ENCODE results near the gene KLHL12.
A peak's percentile ranks its signal among the peaks of the same experiment; 100 is the strongest.
"Not testable (repeated sequence)": the region's sequence is repeated elsewhere in the genome, so short reads cannot be mapped to it uniquely, and the experiment has no call there.

KLHL12 gene

DNA sequence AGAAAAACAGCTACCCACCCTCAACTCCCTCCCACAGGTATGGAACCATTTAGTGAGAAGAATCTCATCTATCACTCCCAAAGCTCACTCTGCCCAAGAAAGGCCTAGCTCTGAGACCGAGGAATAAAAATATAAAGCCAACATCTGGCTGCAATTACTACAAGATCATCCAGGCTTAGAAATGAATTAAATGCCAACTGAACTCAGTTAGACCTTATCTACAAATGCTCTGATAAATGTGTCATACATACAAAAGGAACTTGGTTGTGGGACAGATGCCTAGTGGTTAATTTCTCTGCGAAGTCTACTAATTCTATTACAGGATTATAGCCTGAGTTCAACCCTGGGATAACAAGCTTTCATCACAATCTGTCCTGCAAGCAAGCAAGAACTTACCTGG lies 24.4 kb upstream of the KLHL12 start:
- DNase-seq (ENCODE audit: low read depth) = no peak

DNA sequence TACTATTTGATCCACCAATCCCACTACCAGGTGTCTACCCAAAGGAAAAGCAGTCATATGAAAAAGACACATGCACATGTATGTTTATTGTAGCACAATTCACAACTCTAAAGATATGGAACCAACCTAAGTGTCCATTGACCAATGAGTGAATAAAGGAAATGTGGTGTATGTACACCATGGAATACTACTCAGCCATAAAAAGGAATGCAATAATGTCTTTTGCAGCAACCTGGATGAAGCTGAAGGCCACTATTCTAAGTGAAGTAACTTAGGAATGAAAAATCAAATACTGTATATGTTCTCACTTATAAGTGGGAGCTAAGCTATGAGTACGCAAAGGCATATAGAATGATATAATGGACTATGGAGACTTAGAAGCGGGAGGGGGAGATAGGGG lies 18.4 kb upstream of the KLHL12 start:
- no peak for DNase-seq (ENCODE audit: low read depth)

DNA sequence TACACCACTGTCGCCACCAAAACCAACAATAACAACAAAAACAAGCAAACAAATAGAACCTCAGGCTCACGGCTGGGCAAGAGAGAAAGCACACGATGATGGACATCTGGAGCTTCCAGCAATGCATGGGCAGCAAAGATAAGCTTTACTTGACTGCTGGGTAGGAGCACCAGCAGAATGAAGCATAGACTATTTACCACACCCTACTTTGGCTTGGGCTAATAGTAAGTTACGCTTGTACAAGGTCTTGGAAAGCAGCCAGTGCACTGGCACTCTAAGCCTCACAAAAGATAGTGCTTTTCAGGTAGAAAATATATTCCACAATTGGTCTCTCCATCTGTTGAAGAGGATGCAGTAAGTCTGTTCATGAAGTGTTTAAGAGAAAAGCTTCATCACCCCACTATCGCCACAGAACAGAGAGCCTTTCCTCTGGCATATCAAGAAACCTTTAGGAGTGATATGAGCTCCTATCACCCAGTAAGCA lies 17.4 kb upstream of the KLHL12 start:
- DNase-seq (ENCODE audit: low read depth) = no peak

DNA sequence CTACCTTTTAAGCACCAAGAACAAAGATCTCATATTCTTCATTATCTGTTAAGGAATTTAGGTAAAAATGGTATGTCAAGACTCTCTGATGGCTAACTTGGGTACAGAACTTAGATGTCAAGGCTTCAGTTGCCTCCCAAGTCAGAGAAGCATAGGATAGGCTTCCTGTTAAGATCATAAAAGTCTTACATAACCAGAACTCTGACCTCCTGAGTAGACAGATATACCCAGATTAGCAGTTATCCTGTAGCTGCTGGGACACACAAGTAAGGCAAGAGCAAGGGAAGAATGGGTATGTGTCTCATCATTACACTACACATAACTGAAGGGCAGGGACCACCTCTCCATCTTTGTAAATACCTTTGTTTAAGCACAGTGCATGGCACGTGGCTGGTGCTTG lies 15.4 kb upstream of the KLHL12 start:
- DNase-seq (ENCODE audit: low read depth) = no peak

DNA sequence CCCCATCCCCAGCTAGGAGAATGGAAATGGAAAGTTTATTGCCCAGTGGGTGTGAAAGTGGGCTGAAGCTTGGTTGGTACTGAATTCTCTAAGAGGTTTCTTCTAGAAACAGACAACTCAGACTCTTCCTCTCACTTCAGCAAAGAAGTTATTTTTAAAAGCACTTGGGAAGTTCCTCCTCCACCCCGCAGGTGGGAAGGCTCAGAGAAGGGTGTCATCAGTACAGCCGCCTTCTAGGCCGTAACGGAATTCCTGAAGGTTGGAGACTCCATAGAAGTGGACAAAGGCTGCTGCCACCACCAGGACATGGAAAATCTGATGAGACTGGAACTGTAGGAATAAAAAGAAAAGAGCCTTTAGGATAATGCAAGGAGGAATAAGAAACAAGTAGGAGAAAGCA lies 14.3 kb upstream of the KLHL12 start:
- no peak for DNase-seq (ENCODE audit: low read depth)

DNA sequence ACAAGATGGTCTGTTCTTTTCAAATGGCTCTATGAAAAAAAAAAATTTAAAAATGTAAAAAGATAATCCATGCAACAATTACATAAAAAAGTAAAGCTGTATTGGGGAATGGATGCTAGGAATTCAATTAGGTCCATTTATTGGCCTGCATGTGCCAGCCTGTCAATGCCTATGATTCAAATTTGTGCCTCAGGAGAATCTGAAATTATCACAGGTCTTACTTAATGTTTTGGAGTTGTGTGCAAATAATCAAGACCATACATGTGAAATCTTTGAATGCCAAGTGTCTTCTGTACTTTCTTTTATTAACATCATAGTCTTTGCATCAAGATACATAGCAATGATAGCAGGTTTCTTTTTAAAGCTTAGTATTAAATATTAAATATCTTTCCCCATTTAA lies 13.5 kb upstream of the KLHL12 start:
- DNase-seq (ENCODE audit: low read depth) = no peak

DNA sequence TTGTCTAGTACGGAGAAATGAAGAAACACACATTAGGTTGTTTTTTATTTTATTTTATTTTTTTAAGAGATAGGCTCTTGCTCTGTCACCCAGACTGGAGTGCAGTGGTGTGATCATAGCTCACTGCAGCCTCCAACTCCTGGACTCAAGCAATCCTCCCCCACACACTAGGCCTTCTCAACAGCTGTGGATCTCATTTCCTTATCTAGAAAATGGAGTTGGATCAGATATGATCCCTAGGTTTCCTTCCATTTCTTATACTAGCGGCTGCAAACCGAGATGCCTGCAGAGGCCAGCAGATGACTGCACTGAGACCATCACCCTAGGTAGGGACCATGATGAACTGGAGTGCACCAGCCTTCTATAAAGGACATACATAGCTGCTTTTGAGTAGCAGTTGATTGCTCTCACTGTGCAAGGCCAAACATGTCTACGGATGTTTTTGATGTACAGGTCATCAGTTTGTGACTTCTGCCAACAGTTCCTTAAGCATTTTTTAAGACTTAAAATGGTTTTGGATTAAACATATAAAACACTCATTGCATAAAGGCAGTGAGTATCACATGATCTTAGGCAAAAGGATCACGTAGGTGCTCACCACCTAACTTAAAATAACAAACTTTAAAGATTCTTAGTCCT lies 11.4 kb upstream of the KLHL12 start:
- no peak for DNase-seq (ENCODE audit: low read depth)

DNA sequence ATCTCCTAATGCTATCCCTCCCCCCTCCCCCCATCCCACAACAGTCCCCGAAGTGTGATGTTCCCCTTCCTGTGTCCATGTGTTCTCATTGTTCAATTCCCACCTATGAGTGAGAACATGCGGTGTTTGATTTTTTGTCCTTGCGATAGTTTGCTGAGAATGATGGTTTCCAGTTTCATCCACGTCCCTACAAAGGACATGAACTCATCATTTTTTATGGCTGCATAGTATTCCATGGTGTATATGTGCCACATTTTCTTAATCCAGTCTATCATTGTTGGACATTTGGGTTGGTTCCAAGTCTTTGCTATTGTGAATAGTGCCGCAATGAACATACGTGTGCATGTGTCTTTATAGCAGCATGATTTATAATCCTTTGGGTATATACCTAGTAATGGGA lies 9.4 kb upstream of the KLHL12 start:
- DNase-seq (ENCODE audit: low read depth) = not testable (repeated sequence)

DNA sequence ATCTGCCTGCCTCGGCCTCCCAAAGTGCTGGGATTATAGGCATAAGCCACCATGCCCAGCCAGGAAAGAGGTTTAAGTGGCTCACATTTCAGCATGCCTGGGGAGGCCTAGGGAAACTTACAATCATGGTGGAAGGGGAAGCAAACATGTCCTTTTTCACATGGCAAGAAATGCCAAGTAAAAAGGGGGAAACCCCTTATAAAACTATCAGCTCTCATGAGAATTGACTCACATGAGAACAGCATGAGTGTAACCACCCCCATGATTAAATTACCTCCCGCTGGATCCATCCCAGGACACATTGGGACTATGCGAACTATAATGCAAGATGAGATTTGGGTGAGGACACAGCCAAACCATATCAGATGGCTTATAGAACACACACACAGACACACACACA lies 8.8 kb upstream of the KLHL12 start:
- no peak for DNase-seq (ENCODE audit: low read depth)

DNA sequence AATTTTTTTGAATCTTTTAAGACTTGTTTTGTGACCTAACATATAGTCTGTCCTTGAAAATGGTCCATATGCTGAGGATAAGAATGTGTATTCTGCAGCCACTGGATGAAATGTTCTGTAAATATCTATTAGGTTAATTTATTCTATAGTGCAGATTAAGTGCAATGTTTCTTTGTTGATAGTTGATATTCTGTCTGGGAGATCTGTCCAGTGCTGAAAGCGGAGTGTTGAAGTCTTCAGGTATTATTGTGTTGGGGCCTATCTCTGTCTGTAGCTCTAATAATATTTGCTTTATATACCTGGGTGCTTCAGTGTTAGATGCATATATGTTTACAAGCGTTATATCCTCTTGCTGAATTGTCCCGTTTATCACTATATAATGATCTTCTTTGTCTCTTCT lies 7.7 kb upstream of the KLHL12 start:
- no peak for DNase-seq (ENCODE audit: low read depth)

DNA sequence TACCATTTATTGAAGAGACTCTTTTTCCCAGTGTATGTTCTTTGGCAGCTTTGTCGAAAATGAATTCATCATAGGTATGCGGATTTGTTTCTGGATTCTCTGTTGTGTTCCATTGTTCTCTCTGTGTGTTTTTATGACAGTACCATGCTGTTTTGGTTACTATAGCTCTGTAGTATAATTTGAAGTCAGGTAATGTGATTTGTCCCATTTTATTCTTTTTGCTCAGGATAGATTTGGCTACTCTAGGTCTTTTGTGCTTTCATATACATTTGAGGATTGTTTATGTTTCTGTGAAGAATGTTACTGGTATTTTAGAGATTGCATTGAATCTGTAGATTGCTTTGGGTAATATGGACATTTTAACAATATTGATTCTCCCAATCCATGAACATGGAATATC lies 5.4 kb upstream of the KLHL12 start:
- no peak for DNase-seq (ENCODE audit: low read depth)

DNA sequence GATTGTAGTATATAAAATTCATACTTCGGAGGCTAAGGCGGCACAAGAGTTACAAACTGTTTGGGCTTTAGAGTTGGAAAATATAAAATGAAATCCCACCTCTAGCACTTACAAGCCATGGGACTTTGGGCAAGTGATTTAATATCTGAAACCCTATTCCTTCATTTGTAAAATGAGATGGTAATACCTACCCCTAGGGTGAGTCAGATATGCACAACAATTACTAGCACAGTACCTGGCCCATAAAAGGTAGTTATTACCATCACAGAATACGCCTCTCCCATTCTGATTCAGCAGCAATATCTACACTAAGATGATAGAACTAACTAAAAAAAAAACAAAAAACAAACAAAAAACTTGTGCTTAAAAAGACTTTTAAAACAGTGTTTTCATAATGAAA lies 3.5 kb downstream of the KLHL12 start:
- DNase-seq (ENCODE audit: low read depth) = no peak

DNA sequence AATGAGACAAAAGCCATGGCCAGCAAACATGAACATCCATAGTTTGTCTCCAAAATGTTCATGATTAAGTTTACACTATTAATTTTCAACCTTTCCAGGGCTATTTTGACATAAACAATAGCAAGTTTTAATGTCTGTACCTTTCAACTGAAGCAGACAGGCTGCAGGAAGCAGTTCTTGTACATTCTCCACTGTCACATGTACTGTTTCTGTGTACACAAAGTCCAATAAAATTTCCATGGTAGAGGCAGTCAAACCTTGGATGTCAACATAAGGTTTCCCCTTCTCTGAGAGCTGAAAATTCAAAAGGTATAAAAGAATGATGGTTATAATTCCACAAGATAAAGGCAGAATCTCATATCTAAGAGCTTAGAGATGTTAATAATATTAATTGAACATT lies 7.4 kb downstream of the KLHL12 start:
- no peak for DNase-seq (ENCODE audit: low read depth)

DNA sequence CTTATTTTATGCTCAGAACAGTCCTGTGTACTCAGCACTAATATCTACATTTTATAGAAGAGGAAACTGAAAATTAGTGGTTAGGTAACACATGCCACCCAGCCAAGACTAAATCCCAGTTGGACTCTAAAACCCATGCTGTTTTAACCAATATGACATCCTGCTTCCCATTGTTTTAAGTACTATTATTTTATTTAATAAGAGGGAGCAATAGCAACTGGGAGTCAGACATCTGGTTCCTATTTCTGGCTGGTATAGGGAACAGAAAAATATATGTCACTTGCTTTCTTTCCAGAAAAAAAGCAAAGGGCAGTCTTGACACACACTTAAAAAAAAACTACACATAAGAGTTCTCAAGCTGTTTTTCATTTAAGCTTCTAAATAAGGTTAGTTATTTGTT lies 11.9 kb downstream of the KLHL12 start:
- no peak for DNase-seq (ENCODE audit: low read depth)

DNA sequence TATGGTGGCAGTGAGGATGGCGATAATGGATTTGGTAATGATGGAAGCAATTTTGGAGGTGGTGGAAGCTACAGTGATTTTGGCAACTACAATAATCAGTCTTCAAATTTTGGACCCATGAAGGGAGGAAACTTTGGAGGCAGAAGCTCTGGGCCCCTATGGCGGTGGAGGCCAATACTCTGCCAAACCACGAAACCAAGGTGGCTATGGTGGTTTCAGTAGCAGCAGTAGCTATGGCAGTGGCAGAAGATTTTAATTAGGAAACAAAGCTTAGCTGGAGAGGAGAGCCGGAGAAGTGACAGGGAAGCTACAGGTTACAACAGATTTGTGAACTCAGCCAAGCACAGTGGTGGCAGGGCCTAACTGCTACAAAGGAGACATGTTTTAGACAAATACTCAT lies 14.6 kb downstream of the KLHL12 start:
- DNase-seq (ENCODE audit: low read depth) = not testable (repeated sequence)

DNA sequence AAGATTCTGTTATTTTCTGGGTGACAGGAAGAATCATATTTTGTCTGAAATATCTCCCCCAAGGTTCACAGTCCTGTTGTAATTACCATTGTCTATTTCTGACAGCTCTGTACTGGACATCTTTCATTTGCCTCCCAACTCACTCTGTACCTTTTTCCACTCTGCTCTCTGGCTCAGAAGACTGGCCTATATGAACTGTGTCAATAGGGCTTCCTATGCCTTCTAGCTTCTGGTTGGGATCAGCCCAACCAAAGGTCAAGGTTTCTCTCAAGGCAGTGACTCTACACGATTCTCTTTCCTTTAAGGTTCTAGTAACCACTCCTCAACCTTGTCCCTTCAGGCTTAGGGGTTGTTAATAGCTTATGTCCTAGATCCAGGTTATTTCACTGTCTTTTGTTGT lies 17.5 kb downstream of the KLHL12 start:
- no peak for DNase-seq (ENCODE audit: low read depth)

DNA sequence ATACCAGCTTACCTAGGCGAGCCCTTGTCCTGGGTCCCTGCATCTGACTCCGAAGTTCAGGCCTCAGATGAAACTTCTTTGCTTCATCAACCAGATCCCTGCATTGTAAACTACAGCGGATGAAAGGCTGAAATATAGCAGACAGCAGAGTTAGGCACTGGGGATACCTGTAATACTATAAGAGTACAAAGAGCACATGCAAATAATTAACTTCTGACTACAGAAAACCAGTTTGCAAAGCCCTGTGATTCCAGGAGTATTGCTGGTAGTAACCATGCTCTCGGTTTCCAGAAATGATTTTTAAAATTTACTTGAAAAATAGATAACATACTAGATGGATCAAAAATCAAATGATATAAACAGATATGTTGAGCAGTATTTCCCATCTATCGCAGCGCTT lies 18.0 kb downstream of the KLHL12 start:
- DNase-seq (ENCODE audit: low read depth) = no peak

DNA sequence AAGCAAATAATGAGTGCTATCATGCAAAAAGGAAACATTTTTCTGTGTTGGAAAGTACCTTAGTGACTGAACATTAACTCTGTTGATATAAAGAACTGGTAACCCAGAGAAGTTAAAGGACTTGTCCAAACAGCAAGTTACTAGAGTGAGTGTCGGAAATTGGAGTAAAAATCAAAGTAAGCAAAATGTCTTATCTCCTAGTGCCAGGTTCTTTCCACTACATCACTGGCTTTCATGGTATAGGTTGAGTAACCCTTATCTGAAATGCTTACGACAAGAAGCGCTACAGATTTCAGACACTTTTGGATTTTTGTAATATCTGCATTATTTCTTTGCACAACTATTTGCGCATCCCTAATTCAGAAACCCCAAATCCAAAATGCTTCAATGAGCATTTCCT lies 21.7 kb downstream of the KLHL12 start:
- no peak for DNase-seq (ENCODE audit: low read depth)

DNA sequence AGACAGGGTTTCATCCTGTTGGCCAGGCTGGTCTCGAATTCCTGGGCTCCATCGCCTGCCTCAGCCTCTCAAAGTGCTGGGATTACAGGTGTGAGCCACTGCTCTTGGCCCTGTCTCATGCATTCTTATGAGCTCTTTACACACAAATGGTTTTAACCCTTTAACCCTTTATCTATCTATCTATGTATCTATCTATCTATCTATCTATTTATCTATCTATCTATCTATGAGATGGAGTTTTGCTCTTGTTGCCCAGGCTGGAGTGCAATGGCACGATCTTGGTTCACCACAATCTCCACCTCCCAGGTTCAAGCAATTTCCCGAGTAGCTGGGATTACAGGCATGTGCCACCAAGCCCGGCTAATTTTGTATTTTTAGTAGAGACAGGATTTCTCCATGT lies 23.2 kb downstream of the KLHL12 start:
- not testable (repeated sequence) for DNase-seq (ENCODE audit: low read depth)

DNA sequence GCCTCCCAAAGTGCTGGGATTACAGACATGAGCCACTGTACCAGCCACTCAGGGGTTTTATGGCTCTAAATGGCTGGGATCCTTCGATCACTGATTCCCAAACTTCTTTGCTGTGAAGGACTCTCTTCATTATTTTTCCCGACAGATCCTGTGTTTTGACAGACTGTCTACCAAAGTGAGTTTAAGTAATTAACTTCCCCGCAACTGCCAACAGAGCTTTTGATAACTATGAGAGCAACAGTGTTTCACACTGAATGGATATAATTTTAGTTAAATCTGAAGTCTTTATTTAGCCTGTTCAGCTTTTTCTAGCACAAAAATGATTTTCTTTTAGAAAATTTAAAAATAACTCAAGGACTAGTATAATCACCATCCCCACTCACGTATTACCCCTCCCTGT lies 25.5 kb downstream of the KLHL12 start:
- DNase-seq (ENCODE audit: low read depth) = no peak

DNA sequence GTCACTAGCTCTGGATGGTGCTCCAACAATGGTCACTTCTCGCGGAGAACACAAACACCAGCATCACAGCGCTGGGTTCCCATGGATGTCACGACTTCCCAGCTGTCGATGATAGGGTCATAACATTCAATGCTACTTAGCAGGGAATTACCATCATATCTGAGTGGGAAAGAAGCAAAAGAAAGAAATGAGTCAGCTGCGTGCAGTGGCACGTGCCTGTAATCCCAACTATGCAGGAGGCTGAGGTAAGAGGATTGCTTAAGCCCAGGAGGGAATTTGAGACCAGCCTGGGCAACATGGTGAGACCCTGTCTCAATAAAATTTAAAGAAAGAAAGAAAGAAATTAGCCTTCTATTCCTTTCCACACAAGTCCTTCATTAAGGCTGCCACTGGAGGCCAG lies 34.5 kb downstream of the KLHL12 start:
- DNase-seq (ENCODE audit: low read depth) = no peak

DNA sequence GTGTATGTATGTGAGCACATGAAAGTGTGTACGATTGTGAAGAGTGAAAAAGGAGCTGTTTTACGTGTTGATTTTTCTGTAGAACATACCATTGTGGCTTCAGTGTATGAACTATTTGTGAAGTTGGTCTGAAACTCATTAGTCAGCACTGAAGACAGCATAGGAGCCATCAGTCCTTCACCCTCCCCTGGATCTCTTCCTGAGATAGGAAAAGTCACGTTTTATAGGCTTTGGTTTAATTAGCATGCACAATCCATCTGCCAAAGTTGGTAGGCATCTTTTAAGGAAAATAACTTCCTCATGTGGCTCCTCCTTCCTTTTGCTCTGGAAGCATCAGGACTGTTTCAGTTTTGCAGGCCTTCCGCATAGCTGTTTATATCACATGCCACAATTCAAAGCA lies 36.6 kb downstream of the KLHL12 start:
- no peak for DNase-seq (ENCODE audit: low read depth)

DNA sequence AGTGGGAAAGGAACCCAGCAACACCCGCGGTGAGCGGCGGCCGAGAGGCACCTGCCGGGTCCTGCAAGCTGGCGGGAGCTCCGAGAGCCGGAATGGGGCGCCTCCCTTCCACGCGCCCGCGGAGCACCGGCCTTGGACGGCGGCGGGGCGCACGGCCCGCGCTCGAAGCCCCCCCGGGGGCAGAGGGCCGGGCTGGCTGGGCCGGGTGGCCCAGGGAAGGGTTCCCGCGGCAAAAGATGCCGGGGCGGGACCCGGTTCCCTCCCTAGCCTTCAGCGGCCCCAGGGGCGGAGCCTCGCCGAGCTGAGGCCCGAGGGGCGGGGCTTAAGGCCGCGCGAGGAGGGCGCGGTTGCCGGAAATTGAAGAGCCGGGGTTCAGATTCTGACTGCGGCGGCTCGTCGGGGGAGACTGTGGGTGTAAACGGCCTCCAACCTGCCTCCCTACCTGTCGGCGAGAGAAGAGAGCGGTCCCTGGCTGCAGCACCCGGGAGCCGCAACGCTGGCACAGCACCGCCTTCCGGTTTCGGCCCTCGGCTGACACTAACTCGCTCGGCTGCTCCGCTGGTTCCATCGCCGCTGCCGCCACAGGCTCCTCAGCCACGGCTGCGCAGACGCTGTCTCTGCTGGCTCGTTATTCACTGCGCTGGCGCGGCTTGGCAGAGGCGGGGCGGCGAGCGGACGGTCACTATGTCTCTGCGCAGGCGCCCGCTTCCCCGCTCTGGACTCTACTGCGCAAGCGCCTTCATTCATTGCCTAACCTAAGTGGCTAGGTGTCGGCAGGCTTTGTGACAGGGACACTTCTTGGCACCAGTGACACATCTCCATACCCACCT lies 38.3 kb downstream of the KLHL12 start, which contains the start of gene RABIF:
TSS of gene RABIF (minus strand) at position 619 of the 830 bp plus-strand sequence. CDS start at position 568, 51 bp downstream.
- DNase-seq (ENCODE audit: low read depth) = peak; percentile 95

DNA sequence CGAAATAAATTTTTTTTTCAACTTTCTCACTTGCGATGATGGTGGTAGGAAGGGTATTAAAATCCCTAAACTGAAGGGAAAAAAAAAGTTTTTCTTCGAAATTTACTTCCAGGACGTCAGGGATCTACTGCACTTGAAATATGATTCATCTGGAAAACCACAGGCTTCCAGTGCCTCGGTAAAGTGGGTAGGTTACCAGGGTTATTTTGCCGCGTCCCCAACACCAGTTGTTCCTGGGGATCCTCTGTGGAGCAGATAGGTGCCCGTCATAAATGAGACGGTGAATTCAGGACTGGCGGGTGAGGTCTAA lies 38.9 kb downstream of the KLHL12 start:
- DNase-seq (ENCODE audit: low read depth) = no peak
